ENCODE data around the gene LARP1. TPM values are rescaled to one million over a fixed set of nuclear protein-coding genes. Genes with fewer than 3 reads are reported as not detected.

Gene LARP1
- total and polyA plus RNA-seq, 8 donors: 35.8 to 195 (median 117) TPM

DNA sequence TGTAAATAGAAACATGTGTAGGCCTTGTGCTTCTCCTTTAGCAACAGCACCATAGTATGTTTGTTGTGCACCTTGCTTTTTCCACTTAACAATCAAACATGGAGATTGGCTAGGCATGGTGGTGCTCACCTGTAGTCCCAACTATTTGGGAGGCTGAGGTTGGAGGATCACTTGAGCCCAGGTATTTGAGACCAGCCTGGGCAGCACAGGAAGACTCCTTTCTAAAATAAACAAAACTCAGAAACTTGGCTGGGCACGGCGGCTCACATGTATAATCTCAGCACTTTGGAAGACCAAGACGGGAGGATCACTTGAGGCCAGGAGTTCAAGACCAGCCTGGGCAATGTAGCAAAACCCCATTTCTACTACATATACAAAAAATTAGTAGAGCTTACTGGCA lies 96.2 kb downstream of the LARP1 start:
- ATAC-seq (no peak), DNase-seq (no peak), FAIRE-seq (no peak)
- H3K9me3 ChIP-seq: no peaks in the 10 kb centered on the region
- WGBS, 2 donors: 88 to 89% methylated on average over 3 of the region's 3 CpGs
- H3K4me1 ChIP-seq: no peaks in the 10 kb centered on the region
- no peaks in the 10 kb centered on the region for H3K27me3 ChIP-seq
- H3K4me3 ChIP-seq: no peak overlapping the region
- TF ChIP-seq, protein P1, sequence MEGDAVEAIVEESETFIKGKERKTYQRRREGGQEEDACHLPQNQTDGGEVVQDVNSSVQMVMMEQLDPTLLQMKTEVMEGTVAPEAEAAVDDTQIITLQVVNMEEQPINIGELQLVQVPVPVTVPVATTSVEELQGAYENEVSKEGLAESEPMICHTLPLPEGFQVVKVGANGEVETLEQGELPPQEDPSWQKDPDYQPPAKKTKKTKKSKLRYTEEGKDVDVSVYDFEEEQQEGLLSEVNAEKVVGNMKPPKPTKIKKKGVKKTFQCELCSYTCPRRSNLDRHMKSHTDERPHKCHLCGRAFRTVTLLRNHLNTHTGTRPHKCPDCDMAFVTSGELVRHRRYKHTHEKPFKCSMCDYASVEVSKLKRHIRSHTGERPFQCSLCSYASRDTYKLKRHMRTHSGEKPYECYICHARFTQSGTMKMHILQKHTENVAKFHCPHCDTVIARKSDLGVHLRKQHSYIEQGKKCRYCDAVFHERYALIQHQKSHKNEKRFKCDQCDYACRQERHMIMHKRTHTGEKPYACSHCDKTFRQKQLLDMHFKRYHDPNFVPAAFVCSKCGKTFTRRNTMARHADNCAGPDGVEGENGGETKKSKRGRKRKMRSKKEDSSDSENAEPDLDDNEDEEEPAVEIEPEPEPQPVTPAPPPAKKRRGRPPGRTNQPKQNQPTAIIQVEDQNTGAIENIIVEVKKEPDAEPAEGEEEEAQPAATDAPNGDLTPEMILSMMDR (IDR thresholded peaks at IDR 0.05): no peak
- intact Hi-C loops (cut with DNase I): no loop called here
- no peaks in the 10 kb centered on the region for H3K36me3 ChIP-seq
- H3K27ac ChIP-seq: peak overlapping the region in 1 of 4 donors; percentile 81

DNA sequence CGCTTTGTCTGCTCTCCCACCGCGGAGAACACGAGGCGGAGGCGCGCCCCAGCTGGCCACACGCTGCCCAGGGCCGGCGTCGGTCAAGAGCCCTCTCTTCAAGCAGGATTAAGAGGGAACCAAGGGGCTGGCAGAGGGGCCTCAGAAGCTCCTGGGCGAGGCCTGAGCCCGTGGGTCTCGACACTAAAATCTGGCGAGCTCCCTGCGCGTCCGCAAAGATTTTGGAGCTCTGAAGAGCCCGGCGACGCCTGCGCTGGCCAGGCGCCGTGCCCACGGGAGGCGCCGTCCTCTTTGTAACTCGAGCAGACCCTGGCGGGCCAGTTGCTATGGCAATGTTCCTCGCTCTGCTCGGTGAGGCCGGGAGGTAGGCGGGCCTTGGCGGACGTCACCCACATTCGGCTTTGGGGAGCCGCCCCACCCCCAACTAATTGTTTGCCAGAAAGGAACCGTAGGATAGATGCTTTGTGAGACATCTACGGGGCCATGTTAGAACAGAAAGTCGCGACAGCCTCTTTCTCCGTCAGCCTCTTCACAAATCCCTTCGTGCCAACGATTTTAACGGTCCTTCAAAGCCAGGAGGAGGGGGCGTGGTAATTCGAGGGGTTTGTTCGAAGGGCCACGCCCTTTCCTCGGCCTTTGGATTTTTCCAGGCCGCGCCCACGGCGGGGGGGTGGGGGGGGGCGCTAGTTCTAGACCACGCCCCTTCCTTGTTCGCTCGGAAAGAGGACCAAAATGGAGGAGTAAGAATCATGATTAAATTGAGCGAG lies 102.5 kb downstream of the LARP1 start:
- intact Hi-C loops (cut with DNase I): no loop called here
- FAIRE-seq (no peak), ATAC-seq (peak; percentile 82 to 87 (median 83)), DNase-seq (peak; percentile 88 to 97 (median 96))
- H3K27ac ChIP-seq: peak overlapping the region; percentile 96 to 99 (median 98)
- no peaks in the 10 kb centered on the region for H3K27me3 ChIP-seq
- peak overlapping the region; percentile 41 to 73 (median 64) for H3K4me3 ChIP-seq
- TF ChIP-seq, protein P1 (IDR thresholded peaks at IDR 0.05): no peak
- 0% methylated on average over 58 to 59 of the region's 59 CpGs for WGBS, 2 donors
- H3K4me1 ChIP-seq: peaks cover 6 to 23% (median 15%) of the 10 kb centered on the region in 3 donors
- H3K9me3 ChIP-seq: no peaks in the 10 kb centered on the region
- no peaks in the 10 kb centered on the region for H3K36me3 ChIP-seq

DNA sequence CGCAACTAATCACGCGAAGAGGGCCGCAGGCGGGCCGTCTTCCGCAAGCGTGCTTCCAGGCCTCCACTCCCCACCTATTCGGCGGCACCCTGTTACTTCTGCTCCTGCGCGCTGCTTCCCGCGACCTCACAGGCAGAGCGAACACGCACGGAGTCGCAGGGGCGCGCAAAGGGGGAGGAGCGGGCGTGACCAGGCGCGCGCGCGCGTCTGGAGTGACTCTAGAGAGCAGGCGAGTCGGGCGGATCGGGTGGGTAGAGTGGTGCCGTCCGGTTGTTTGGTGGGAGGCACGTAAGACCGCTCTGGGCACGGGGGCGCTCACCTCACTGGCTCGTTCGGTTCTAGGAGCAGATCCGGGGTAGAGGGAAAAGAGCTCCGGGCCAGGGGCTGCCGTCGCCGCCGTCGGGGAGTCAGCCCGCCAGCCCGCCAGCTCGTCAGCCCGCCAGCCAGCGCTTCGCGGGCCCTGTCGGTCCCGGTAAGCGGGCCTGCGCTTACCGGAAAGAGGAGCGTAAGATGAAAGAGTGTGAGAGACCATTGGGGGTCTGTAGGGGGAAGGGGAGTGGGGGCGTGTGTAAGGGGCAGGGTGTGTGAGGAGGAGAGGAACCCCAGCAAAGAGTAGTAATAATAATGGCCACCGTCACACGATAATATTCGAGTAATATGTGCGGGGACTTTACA lies 103.3 kb downstream of the LARP1 start, which contains the start of gene CNOT8:
TSS of gene CNOT8 (plus strand) at position 331 of the 675 bp plus-strand sequence. CDS start 4,652 bp downstream, outside the sequence.
- TF ChIP-seq, protein P1 (IDR thresholded peaks at IDR 0.05): no peak
- FAIRE-seq: no peak

DNA sequence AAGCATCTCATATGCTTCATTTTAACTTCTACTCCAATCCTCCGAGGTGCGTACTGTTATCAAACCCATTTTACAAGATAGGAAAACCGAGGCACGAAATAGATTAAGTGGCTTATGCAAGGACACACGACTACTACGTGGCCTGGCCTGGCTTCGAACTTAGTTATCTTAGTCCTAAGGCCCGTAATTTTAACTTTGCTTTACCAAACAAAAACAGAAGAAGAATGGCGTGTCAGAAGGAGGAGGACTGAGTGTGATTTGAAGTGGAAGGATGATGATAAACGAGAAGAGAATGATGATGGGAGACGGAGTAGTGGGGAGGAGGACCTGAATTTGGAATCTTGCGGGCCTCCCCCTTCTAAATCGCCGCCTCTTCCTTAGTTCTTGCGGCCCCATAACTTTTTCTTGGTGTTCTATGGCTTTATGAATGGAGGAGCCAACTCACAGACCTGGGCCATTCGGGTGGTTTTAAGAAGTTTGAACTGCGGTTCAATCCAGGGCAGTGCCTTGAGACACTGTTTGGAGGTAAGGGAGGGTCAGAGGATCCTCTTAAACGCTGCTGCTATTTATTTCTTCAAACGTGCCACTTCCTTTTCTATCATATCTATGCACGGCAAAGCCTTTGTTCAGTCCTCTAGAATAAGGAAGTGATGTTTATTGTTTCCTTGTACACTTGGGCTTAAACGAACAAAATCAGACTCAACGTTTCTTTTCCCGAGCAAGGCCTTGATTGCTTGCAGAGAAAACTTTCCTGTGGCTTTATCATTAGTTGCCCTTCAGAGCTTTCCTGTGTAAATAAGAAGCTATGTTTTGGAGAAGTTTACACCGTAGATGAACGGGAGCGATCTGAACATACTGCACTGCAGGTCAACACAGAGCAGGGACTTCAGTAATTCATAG lies 104.0 kb downstream of the LARP1 start:
- no peak for ATAC-seq
- WGBS, 2 donors: 1% methylated on average over 26 of the region's 26 CpGs
- no peak for FAIRE-seq
- Histone ChIP-seq H3K36me3 (no peaks in the 10 kb centered on the region), H3K9me3 (no peaks in the 10 kb centered on the region), H3K27me3 (no peaks in the 10 kb centered on the region), H3K4me1 (peaks cover 6 to 23% (median 15%) of the 10 kb centered on the region in 3 donors), H3K27ac (peak overlapping the region; percentile 96 to 99 (median 98)), H3K4me3 (peak overlapping the region; percentile 41 to 73 (median 64))
- intact Hi-C loops (cut with DNase I): no loop called here
- no peak for DNase-seq
- TF ChIP-seq, protein P1 (IDR thresholded peaks at IDR 0.05): no peak

More for the DNA sequence above, 103.3 kb downstream of the LARP1 start, which contains the start of gene CNOT8:
- H3K27me3 ChIP-seq: no peaks in the 10 kb centered on the region
- H3K36me3 ChIP-seq: no peaks in the 10 kb centered on the region
- WGBS, 2 donors: 0% methylated on average over 63 to 65 of the region's 65 CpGs
- no peaks in the 10 kb centered on the region for H3K9me3 ChIP-seq
- peaks cover 6 to 23% (median 15%) of the 10 kb centered on the region in 3 donors for H3K4me1 ChIP-seq
- peak within 1 kb of the TSS; percentile 96 to 99 (median 98) for H3K27ac ChIP-seq
- peak within 1 kb of the TSS; percentile 41 to 73 (median 64) for H3K4me3 ChIP-seq
- peak; percentile 88 to 93 (median 88) for ATAC-seq
- DNase-seq: peak; percentile 97 to 99 (median 98)
- intact Hi-C loops (cut with DNase I): no loop called here
